K562 (cell line): ENCODE data around the gene TFAP2E. TPM values are rescaled to one million over a fixed set of nuclear protein-coding genes. Genes with fewer than 3 reads are reported as not detected.
A peak's percentile ranks its signal among the peaks of the same experiment; 100 is the strongest.

Source experiments
- C11orf30 ChIP-seq: fragments of 450-650 bp; IDR thresholded peaks from 2 replicates; pipeline ENCODE4 v1.6.1; 2016; ENCODE audit warnings: low read depth, mild to moderate bottlenecking
- ESRRA ChIP-seq: fragments of 450-650 bp; IDR thresholded peaks from 2 replicates; pipeline ENCODE4 v1.6.1; 2014; ENCODE audit warnings: low read depth, mild to moderate bottlenecking, moderate library complexity, borderline replicate concordance
- HMBOX1 ChIP-seq: sonication (generic); IDR thresholded peaks from 2 replicates; pipeline ENCODE4 v1.6.1; 2016
- HNRNPUL1 ChIP-seq: fragments of 200-400 bp; formaldehyde crosslinking; IDR thresholded peaks from 2 replicates; pipeline ENCODE4 v1.6.1; 2017; ENCODE audit warnings: low read length
- MNT ChIP-seq, 2 experiments: fragments of 450-650 bp; conservative IDR thresholded peaks; 2 replicates each; pipeline ENCODE4 v1.6.1; 2017; ENCODE audit warnings: mild to moderate bottlenecking in 2 of 2, moderate library complexity in 2 of 2
- RBBP5 ChIP-seq: fragments of 200-600 bp; sonication (generic); IDR thresholded peaks from 2 replicates; pipeline ENCODE4 v1.6.1; 2012; ENCODE audit warnings: borderline replicate concordance, mild to moderate bottlenecking, low read length, control low read depth, inconsistent platforms; ENCODE audit not compliant: insufficient read depth, poor library complexity, severe bottlenecking
- REST ChIP-seq, 2 experiments: fragments of 450-650 bp; formaldehyde crosslinking in 1 of 2; IDR thresholded peaks; 2 replicates each; pipeline versions ENCODE4 v1.4.0 to v1.6.1; 2014 to 2020; ENCODE audit warnings: mild to moderate bottlenecking in 2 of 2, borderline replicate concordance in 1 of 2, low read depth in 1 of 2
- SMAD1 ChIP-seq: fragments of 150-350 bp; IDR thresholded peaks from 2 replicates; pipeline ENCODE4 v1.6.1; 2014; ENCODE audit warnings: low read length, low read depth; ENCODE audit not compliant: partially characterized antibody
- SMAD2 ChIP-seq: fragments of 150-350 bp; IDR thresholded peaks from 2 replicates; pipeline ENCODE4 v1.6.1; 2014; ENCODE audit warnings: low read depth, mild to moderate bottlenecking, low read length
- ZC3H11A ChIP-seq: IDR thresholded peaks from 2 replicates; pipeline ENCODE4 v1.6.1; 2012; ENCODE audit warnings: low read depth, low read length, improper control_type of control experiment
- ZEB2 ChIP-seq: fragments of 450-650 bp; IDR thresholded peaks from 2 replicates; pipeline ENCODE4 v1.6.1; 2016
- ZNF57 ChIP-seq: fragments of 450-650 bp; formaldehyde crosslinking; IDR thresholded peaks from 2 replicates; pipeline ENCODE4 v1.4.0; 2020; ENCODE audit warnings: mild to moderate bottlenecking, moderate library complexity
- polyA plus RNA-seq, 8 experiments: library from polyadenylated mRNA; depleted of rRNA in 4 of 8; stranded (reverse) in 5 of 8; unstranded in 3 of 8; fragments of >200 nt; fragmentation: Nextera tagmentation in 2 of 8; fragmentation: Illumina TruSeq in 1 of 8; extraction: Ambion mirVana in 2 of 8; extraction: Trizol in 1 of 8; gene quantifications; 2 replicates each; pipeline versions ENCODE4 v1.2.1 to v1.2.3, GENCODE V29; 2011 to 2014; ENCODE audit warnings: inconsistent platforms in 1 of 8, missing spikeins in 1 of 8
- total RNA-seq, 7 experiments: library from RNA; depleted of rRNA in 6 of 7; stranded (reverse); fragments of >200 nt in 6 of 7; fragmentation: Illumina TruSeq in 2 of 7; extraction: Trizol in 2 of 7; gene quantifications; 2 replicates each; pipeline versions ENCODE4 v1.2.1 to v1.2.3, GENCODE V29; 2011 to 2021; ENCODE audit warnings: low replicate concordance in 1 of 7
- TF ChIP-seq, protein P1 (sequence below), 3 experiments: IDR thresholded peaks in 2 of 3; conservative IDR thresholded peaks in 1 of 3; 2 replicates each; pipeline ENCODE4 v1.5.1; 2011 to 2012; ENCODE audit warnings: low read length in 3 of 3, mild to moderate bottlenecking in 3 of 3, control low read depth in 2 of 3, improper control_type of control experiment in 1 of 3, inconsistent platforms in 1 of 3, low read depth in 1 of 3, mixed read lengths in 1 of 3, moderate library complexity in 1 of 3; ENCODE audit not compliant: insufficient read depth in 2 of 3
- TF ChIP-seq, protein P2 (sequence below): fragments of 450-650 bp; IDR thresholded peaks from 2 replicates; pipeline ENCODE4 v1.6.1; 2016; ENCODE audit warnings: missing biosample characterization, missing genetic modification characterization

Gene TFAP2E
- total and polyA plus RNA-seq, 9 of the 15 experiments (the other 6 are each of a cell fraction or from before 2014, with no cell fraction given): 0.03 to 0.11 (median 0.07) TPM; not detected in 4

- TF ChIP-seq HMBOX1 (0 out of 2 replicates have a peak, but pooled peaks have one; percentile 46), MNT (conservative IDR thresholded peaks at IDR 0.05) (peak; percentile 46 to 48; a peak in 3 of 4 replicates), RBBP5 (no peak), REST (IDR thresholded peaks at IDR 0.05; ENCODE audit: borderline replicate concordance) (peak; percentile 71; the same call in 1 of the 2 replicates), REST (CRISPR knock-in tag; IDR thresholded peaks at IDR 0.05; ENCODE audit: low read depth) (no peak), HNRNPUL1 (no peak), ZC3H11A (no peak), C11orf30 (no peak), SMAD2 (no peak), SMAD1 (peak; percentile 59), ZNF57 (no peak), ZEB2 (no peak), ESRRA (peak; percentile 49; the same call in 1 of the 2 replicates)
- TF ChIP-seq, protein P1, sequence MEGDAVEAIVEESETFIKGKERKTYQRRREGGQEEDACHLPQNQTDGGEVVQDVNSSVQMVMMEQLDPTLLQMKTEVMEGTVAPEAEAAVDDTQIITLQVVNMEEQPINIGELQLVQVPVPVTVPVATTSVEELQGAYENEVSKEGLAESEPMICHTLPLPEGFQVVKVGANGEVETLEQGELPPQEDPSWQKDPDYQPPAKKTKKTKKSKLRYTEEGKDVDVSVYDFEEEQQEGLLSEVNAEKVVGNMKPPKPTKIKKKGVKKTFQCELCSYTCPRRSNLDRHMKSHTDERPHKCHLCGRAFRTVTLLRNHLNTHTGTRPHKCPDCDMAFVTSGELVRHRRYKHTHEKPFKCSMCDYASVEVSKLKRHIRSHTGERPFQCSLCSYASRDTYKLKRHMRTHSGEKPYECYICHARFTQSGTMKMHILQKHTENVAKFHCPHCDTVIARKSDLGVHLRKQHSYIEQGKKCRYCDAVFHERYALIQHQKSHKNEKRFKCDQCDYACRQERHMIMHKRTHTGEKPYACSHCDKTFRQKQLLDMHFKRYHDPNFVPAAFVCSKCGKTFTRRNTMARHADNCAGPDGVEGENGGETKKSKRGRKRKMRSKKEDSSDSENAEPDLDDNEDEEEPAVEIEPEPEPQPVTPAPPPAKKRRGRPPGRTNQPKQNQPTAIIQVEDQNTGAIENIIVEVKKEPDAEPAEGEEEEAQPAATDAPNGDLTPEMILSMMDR (IDR thresholded peaks at IDR 0.05 in 2 of 3, conservative IDR thresholded peaks at IDR 0.05 in 1 of 3; ENCODE audit: insufficient read depth in 2 of 3, low read depth in 1 of 3, low read length in 3 of 3): peak; percentile 79 to 92 (median 84)
- TF ChIP-seq, protein P2, sequence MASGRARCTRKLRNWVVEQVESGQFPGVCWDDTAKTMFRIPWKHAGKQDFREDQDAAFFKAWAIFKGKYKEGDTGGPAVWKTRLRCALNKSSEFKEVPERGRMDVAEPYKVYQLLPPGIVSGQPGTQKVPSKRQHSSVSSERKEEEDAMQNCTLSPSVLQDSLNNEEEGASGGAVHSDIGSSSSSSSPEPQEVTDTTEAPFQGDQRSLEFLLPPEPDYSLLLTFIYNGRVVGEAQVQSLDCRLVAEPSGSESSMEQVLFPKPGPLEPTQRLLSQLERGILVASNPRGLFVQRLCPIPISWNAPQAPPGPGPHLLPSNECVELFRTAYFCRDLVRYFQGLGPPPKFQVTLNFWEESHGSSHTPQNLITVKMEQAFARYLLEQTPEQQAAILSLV (tag): peak; percentile 67; the same call in 1 of the 2 replicates
These were observed 28.1 kb upstream of the TFAP2E start (continued) for GRCh38 chr1:35544976-35545375.
